ENCODE results near the gene C19orf33. TPM values are rescaled to one million over a fixed set of nuclear protein-coding genes. Genes with fewer than 3 reads are reported as not detected.
A peak's percentile ranks its signal among the peaks of the same experiment; 100 is the strongest.

C19orf33 gene
- total RNA-seq, 2 donors from 2014 or later: 1.1 to 1.2 TPM

- peak; percentile 91 for DNase-seq (ENCODE audit: low spot score)
- intact Hi-C loops (cut with DNase I): no loop called here
Measured at GRCh38 chr19:38277969-38278680, 25.9 kb upstream of the C19orf33 start.

DNA sequence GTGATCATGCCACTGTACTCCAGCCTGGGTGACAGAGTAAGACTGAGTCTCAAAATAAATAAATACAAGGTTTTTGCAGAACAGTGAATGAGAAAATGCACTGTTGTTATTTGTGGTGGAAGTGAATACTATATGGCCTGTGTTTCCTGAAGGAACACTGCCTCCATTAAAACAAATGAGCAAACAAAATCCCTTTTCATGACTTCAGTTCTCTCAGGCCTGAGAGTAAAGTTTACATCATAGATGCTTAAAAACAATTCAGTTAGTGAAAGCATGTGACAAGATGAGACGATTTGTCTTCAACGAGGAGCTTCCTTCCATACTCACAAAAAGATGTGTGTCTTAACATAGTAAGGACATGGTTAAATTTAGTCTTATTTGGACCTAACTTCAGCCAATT, 25.3 kb upstream of the C19orf33 start:
- intact Hi-C loops (cut with DNase I): no loop called here
- no peak for DNase-seq (ENCODE audit: low spot score)

DNA sequence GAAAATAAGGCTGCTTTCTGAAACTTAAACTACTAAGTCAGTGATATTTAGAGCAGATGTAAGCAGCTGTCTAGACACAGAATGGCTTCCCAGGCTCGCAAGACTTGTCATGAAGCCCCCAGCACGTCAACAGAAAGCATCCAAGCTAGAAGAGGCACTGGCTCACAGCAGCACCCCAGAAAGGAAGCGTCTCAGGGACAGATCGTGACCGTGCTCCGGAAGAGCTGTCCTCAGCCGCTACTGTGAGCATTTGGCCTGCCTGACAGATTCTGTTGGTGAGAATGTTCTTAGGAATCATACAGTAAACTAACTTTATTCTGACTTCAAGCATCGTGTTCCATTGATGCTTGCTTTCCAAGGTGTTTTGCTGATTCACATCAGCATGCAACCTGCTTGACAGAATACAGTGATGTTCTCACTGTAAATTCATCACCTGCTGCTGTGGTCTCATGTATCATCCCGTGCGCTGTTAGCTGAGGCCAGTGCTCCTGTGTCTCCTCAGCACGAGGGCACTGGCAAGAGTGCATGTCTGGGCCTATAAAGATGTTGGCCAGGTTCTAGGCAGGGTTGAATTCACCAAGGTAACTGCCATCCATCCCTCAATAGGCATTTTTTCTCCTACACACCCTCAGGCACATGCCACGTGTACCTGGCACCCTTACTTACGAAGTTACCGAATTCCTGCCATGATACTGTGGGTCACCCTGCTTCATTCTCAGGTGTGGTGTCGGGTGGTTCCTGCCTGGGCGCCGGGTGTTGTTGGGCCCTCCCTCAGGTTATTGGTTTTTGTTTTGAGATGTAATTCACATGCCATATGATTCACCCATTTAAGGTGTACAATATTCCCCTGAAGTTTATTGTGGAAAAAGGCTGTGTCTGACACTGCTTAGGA, 23.8 kb upstream of the C19orf33 start:
- intact Hi-C loops (cut with DNase I): no loop called here
- no peak for DNase-seq (ENCODE audit: low spot score)

DNA sequence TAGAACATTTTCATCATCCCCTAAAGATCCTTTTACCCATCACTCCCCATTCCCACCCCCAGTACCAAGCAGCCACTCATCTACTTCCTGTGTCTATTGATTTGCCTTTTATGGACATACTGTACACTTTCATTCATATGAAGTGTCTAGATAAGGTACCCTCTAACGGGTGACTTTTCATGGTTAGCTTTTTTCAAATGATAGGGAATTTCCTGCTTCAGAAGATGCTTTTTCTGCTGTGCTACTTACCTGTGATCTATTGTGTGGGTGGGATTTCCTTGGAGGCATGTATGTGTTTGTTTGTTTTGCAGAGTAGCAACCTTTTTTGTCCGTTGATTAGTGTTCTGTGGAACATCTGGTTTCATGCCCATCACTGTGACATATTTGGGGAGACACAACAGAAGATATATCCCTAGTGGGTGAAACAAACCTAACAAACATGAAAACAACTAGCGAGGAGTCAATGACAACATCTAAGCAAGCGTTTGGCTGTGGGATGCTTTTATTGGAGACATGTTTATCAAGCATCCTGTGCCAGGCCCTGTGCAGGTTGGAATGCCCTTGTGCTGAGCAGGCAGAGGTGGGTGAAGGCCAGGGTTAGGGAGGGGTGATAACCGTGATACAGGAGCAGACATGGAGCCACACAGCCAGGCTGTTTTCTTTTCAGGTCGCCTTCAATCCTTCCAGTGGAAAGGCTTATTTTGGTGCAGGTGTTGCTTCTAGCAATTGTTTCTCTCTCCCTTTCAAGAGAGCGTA, 22.1 kb upstream of the C19orf33 start:
- intact Hi-C loops (cut with DNase I): no loop called here

DNA sequence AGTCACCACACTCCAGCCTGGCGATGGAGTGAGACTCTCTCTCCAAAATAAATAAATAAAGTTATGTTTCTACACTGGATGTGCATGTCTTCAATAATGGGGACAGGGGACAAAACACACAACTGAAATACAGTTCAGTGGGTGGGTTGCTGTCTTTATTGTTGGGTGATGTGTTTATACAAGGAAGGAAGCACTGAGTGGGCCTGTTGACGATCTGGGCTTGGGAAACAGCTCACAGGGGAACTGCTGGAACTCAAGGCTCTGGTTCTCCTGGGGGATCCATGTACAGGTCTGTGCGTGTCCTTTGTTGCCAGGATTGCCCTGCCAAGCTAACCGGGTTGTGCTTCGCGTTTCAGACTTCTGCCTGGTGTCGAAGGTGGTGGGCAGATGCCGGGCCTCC, 20.8 kb upstream of the C19orf33 start:
- intact Hi-C loops (cut with DNase I): no loop called here
- DNase-seq (ENCODE audit: low spot score): no peak

More for the DNA sequence above, 22.1 kb upstream of the C19orf33 start:
- no peak for DNase-seq (ENCODE audit: low spot score)

GRCh38 chr19:38284422-38284821, 19.6 kb upstream of the C19orf33 start:
- no peak for DNase-seq (ENCODE audit: low spot score)
- intact Hi-C loops (cut with DNase I): no loop called here

GRCh38 chr19:38285567-38285966, 18.5 kb upstream of the C19orf33 start:
- intact Hi-C loops (cut with DNase I): no loop called here
- DNase-seq (ENCODE audit: low spot score): no peak

GRCh38 chr19:38287604-38288003, 16.4 kb upstream of the C19orf33 start:
- intact Hi-C loops (cut with DNase I): no loop called here
- no peak for DNase-seq (ENCODE audit: low spot score)

DNA sequence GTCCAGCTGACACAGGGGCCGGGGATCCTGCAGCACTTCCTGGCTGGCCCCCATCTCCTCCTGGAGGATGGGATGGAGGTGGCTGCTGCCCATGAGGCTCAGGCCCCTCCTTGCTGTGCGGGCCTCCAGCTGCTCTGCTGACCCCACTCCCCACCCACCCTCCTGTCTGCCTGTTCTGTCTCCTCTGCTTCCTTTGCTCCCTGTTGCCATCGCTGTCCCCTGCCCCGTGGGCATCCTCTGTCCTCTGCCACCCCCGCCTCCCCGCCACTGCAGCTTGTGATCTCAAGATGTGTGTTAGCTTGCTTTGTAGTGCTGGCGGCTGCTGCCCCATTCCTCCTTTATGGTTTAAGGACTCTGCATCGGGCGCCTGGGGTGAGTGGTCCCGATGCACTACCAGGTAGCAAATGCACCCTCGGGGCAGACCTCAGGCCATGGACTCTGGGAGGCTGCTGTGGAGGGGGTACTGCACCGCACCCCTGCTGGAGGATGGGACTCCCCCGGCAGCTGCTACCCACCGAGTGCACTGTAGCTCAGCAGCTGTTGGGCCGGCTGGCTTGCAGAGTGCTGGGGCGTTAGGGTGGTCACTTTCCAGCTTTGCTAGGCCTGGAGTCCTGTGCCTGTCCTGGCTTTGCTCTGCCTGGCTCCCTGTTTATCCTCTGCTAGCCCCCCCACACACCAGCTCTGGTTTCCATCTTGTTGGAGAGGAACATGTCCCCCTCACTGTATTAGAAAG, 15.8 kb upstream of the C19orf33 start:
- no peak for DNase-seq (ENCODE audit: low spot score)
- intact Hi-C loops (cut with DNase I): no loop called here

GRCh38 chr19:38289955-38290354, 14.1 kb upstream of the C19orf33 start:
- DNase-seq (ENCODE audit: low spot score): no peak

DNA sequence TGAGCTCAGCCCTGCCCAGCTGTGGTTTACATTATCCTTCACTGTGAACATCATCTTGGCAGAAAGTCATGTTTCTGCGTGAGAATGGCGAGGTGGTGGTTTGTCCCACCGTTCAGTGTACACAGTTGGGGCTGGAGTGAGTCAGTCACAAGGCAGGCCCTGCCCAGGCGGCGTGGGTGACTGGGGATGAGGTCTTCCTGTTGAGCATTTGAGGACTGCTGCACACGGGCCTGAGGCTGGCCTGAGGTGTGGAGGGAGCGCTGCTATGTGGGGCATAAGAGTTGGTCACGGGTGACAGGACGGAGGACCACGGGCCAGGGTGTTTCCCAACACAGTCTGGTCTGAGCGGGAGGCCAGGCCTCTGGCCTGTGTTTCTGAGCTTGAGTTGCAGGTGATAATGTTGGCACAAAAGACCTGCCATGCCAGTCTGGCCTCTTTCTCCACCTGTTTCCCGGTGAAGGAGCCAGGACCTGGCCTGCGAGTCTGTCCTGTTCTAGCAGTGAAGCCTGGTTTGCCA, 13.4 kb upstream of the C19orf33 start:
- intact Hi-C loops (cut with DNase I): loop anchor here in 1 of 2 donors (1.0 kb wide), 1 partner anchor 29 kb away; no protein-coding TSS in a partner anchor
- no peak for DNase-seq (ENCODE audit: low spot score)

More at GRCh38 chr19:38289955-38290354, 14.1 kb upstream of the C19orf33 start:
- intact Hi-C loops (cut with DNase I): no loop called here

DNA sequence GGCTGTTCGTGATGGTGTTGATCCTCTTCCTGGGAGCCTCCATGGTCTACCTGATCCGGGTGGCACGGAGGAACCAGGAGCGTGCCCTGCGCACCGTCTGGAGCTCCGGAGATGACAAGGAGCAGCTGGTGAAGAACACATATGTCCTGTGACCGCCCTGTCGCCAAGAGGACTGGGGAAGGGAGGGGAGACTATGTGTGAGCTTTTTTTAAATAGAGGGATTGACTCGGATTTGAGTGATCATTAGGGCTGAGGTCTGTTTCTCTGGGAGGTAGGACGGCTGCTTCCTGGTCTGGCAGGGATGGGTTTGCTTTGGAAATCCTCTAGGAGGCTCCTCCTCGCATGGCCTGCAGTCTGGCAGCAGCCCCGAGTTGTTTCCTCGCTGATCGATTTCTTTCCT, 12.2 kb upstream of the C19orf33 start:
- intact Hi-C loops (cut with DNase I): loop anchor here in 1 of 2 donors (1.0 kb wide), 1 partner anchor 31 kb away; no protein-coding TSS in a partner anchor
- DNase-seq (ENCODE audit: low spot score): no peak

- no peak for DNase-seq (ENCODE audit: low spot score)
- intact Hi-C loops (cut with DNase I): no loop called here
Measured at GRCh38 chr19:38293281-38293680, 10.8 kb upstream of the C19orf33 start.

- intact Hi-C loops (cut with DNase I): no loop called here
- no peak for DNase-seq (ENCODE audit: low spot score)
Measured at GRCh38 chr19:38294090-38294489, 10.0 kb upstream of the C19orf33 start.

GRCh38 chr19:38298821-38299680, 5.0 kb upstream of the C19orf33 start:
- DNase-seq (ENCODE audit: low spot score): no peak
- intact Hi-C loops (cut with DNase I): no loop called here

- intact Hi-C loops (cut with DNase I): no loop called here
- no peak for DNase-seq (ENCODE audit: low spot score)
Measured at GRCh38 chr19:38304352-38304865, 358 bp downstream of the C19orf33 start.

GRCh38 chr19:38304866-38305429, 897 bp downstream of the C19orf33 start:
- intact Hi-C loops (cut with DNase I): no loop called here
- DNase-seq (ENCODE audit: low spot score): no peak
